VCaP (cell line): ENCODE measurements around the gene CTNNA2.
"Not testable (repeated sequence)": the region's sequence is repeated elsewhere in the genome, so short reads cannot be mapped to it uniquely, and the experiment has no call there.

Experiments
- H3K27ac ChIP-seq: fragments of 450-650 bp; 2 replicates; pipeline ENCODE4 v1.5.1; 2017
- TF ChIP-seq, protein P1 (sequence below): fragments of 450-650 bp; conservative IDR thresholded peaks from 2 replicates; pipeline ENCODE4 v1.5.1; 2017; ENCODE audit warnings: mild to moderate bottlenecking, moderate library complexity

Gene CTNNA2

DNA sequence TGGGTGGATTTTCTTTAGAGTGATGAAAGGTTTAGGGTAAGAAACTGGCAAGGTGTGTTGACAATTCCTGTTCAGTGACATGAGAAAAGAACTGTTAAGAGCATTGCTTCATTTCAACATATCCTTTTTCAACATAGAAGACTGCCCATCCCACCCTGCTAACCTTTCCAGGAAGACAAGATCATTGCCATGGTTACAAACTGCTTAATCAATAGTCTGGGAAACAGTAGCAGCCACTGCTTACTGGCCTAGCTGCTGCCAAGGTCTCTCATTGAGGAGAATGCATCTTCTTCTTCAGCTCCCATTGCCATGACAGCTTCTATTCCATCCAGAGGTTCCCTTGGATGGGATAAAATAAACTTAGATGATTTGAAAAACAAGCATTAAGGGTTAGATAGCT is 579.6 kb downstream of the CTNNA2 start:
- H3K27ac ChIP-seq: no peak overlapping the region
- TF ChIP-seq, protein P1, sequence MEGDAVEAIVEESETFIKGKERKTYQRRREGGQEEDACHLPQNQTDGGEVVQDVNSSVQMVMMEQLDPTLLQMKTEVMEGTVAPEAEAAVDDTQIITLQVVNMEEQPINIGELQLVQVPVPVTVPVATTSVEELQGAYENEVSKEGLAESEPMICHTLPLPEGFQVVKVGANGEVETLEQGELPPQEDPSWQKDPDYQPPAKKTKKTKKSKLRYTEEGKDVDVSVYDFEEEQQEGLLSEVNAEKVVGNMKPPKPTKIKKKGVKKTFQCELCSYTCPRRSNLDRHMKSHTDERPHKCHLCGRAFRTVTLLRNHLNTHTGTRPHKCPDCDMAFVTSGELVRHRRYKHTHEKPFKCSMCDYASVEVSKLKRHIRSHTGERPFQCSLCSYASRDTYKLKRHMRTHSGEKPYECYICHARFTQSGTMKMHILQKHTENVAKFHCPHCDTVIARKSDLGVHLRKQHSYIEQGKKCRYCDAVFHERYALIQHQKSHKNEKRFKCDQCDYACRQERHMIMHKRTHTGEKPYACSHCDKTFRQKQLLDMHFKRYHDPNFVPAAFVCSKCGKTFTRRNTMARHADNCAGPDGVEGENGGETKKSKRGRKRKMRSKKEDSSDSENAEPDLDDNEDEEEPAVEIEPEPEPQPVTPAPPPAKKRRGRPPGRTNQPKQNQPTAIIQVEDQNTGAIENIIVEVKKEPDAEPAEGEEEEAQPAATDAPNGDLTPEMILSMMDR: no peak

DNA sequence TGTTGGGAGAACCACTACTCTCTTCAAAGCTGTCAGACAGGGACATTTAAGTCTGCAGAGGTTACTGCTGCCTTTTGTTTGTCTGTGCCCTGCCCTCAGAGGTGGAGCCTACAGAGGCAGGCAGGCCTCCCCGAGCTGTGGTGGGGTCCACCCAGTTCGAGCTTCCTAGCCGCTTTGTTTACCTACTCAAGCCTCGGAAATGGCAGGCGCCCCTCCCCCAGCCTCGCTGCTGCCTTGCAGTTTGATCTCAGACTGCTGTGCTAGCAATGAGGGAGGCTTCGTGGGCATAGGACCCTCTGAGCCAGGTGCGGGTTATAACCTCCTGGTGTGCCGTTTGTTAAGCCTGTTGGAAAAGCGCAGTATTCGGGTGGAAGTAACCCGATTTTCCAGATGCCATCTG is 585.7 kb downstream of the CTNNA2 start:
- not testable (repeated sequence) for H3K27ac ChIP-seq

DNA sequence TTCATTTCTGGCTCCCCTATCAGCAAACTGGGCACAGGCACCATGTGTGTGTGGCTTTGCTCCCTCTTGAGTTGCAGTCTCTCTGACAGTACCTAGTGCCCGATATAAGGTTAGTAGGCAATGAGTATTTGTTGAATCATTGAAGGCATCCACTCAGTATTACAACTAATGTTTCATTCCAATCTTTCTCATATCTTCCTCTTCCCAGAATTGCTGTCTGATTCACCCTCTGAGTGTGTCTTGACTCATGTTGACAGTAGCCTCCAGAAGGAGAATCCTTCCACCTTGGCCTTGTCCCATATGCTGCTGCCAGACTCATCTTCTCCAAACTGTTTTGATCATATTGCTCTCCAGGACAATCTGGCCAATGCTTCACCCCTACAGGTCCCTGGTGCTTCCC is 589.2 kb downstream of the CTNNA2 start:
- TF ChIP-seq, protein P1: no peak
- H3K27ac ChIP-seq: no peak overlapping the region

DNA sequence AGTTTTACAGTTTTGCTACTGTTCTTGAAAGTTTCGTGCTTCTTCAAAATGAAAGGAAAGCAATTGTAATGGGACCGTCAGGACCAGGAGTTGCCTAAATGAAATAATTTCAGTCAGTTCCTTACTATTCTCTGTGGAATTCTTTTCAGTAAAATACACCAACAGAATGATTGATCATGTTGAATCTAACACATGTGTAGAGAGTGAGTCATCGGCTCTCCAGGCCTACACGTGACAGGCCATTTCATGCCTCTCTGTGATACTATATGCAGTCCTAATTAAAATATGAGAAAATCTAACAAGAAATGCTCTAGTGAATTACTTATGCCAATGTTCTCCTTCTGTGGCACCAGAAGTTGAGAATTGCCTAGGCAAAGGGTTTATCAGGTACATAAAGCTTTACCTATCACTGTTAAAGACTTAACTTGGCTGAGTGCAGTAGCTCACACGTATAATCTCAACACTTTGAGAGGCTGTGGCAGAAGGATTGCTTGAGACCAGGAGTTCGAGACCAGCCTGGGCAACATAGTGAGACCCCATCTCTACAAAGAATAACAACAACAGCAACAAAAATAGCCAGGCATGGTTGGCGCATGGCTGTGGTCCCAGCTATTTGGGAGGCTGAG is 592.3 kb downstream of the CTNNA2 start:
- TF ChIP-seq, protein P1: no peak
- no peak overlapping the region for H3K27ac ChIP-seq

DNA sequence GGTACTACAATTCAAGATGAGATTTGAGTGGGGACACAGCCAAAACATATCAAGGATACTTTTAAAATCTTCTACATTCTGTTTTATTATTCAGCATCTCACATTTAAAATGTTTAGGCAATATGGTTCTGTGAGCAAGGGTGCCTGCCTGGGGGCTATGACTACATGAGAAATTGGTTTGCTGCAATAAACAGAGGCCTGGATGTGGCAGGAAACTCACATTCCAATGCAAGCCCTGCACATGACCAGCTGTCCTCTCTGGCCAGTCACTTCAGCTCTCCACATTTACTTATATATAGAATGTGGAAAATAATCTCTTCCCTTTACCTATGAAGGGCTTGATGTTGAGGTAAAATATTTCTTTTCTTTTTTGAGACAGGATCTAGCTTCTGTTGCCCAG is 598.3 kb downstream of the CTNNA2 start:
- TF ChIP-seq, protein P1: no peak
- no peak overlapping the region for H3K27ac ChIP-seq

DNA sequence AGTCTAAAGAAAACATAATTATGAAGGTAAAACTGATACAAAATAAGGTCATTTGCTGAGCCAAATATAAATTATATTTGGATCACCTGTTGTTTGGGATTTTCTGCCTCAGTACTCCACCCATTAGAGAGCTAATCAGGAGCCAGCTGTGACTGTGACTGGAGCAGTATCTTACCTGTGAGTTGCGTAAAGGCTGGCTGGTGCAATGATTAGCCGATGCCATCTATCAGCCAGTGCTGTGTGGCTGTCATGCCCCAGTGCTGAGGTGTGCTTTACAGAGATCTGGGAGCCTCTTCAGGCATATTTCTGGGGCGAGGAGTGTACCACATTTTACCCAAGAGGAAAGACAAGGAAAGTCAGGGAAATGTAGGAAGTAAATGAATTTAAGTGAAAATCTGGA is 599.9 kb downstream of the CTNNA2 start:
- TF ChIP-seq, protein P1: no peak
- H3K27ac ChIP-seq: no peak overlapping the region

DNA sequence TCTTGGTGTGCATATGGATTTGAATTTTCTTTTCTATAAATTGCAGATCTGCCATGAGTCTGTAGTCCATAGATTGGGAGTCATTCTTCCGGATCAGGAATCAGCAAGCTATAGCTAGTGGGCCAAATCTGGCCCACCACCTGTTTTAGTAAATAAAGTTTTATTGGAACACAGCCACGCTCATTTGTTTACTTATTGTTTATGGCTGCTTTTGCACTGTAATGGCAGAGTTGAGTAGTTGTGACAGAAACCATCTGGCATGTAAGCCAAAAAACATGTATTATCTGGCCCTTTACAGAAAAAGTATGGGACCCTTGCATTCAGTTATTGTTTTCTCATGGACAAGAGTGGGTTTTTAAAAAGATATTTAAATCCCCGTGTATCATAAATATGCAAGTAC is 600.5 kb downstream of the CTNNA2 start:
- H3K27ac ChIP-seq: no peak overlapping the region
- TF ChIP-seq, protein P1: no peak

DNA sequence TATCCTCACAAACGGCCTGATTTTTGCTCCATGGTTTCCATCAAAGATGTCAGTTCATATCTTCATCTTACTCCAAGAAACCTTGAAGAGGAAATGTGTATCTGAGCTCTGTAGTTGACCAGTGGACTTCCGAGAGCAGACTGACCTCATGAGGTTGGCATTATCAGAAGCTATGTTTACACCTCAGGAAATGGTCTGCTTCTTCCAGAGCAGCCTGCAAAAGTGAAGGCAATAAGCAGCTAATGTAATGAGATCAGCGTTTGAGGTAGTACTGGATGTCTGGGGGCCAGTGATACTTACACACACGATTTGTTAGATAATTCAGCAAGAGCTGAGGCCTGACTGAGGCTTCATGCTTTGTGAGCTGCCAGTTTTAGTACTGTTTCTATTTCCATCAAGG is 602.0 kb downstream of the CTNNA2 start:
- TF ChIP-seq, protein P1: no peak
- H3K27ac ChIP-seq: no peak overlapping the region
